Body of pancreas (tissue), 4 donors: Measurements from ENCODE around the gene TNS3.

ENCODE experiments used
- POLR2A ChIP-seq, 3 donors: fragments of 450-650 bp; IDR thresholded peaks; one replicate each; pipeline ENCODE4 v1.6.1; 2016; ENCODE audit warnings: antibody characterized with exemption in 3 of 3, mild to moderate bottlenecking in 2 of 3
- TF ChIP-seq, protein P1 (sequence below), 7 experiments: fragments of 450-650 bp in 4 of 7; fragments of 200-600 bp in 3 of 7; sonication (generic) in 3 of 7; IDR thresholded peaks; one replicate each; pipeline ENCODE4 v1.5.1; 2016 to 2019; ENCODE audit warnings: antibody characterized with exemption in 7 of 7

DNA sequence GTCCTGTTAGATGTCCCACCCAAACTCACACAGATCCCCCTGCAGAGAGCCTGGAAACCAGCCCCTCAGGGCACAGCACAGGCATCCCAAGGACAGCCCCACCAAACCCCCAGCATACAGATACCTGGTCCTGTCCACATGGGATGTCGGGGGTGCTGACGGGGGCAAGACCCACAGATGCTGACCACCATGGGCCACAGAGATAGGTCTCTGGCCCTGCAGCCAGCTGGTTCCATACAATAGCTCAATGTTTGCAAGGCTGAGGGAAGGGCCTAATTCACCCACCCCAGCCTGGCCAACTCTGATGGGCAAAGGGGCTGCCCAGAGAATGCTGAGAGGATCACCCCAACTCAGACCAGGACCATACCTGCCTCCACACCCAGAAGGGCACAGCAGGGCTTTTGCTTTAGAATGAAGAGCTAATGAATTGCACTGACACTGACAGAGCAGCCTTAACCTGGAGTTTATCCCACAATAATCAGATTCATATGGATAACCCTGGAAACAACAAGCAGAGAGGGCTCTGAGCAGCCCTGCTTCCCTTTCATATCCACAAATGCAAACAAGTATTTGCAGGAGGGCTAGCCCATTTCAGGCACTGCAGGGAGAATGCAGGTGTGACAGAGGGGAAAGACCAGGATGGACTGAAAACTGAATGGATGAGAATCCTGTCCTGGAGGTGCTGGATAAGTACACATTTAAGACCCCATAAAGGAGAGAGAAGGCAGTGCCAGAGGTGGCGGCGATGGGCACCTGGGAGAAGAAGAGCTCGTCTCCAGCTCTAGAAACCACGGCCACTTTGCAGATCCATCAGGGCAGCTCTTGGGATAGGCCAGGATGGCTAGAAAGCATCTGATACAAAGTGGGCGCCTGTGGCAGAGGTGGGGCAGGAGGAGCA lies 126.7 kb downstream of the TNS3 start:
- no peak for TF ChIP-seq POLR2A (IDR thresholded peaks at IDR 0.05)
- TF ChIP-seq, protein P1, sequence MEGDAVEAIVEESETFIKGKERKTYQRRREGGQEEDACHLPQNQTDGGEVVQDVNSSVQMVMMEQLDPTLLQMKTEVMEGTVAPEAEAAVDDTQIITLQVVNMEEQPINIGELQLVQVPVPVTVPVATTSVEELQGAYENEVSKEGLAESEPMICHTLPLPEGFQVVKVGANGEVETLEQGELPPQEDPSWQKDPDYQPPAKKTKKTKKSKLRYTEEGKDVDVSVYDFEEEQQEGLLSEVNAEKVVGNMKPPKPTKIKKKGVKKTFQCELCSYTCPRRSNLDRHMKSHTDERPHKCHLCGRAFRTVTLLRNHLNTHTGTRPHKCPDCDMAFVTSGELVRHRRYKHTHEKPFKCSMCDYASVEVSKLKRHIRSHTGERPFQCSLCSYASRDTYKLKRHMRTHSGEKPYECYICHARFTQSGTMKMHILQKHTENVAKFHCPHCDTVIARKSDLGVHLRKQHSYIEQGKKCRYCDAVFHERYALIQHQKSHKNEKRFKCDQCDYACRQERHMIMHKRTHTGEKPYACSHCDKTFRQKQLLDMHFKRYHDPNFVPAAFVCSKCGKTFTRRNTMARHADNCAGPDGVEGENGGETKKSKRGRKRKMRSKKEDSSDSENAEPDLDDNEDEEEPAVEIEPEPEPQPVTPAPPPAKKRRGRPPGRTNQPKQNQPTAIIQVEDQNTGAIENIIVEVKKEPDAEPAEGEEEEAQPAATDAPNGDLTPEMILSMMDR (IDR thresholded peaks at IDR 0.05): no peak
